Progenitor cell of endocrine pancreas (in vitro differentiated cells): ENCODE data around the gene SH3D19. TPM values are rescaled to one million over a fixed set of nuclear protein-coding genes. Genes with fewer than 3 reads are reported as not detected.

Experiments
- DNase-seq: peaks from one replicate; pipeline ENCODE4 v3.0.0; 2021; ENCODE audit warnings: low spot score; ENCODE audit not compliant: unreplicated experiment
- H3K27ac Mint-ChIP-seq: 2 replicates; pipeline ENCODE4 v1.8.0; 2021; ENCODE audit warnings: mild to moderate bottlenecking, moderate library complexity, mixed read lengths
- H3K27me3 Mint-ChIP-seq: 2 replicates; pipeline ENCODE4 v1.8.0; 2021; ENCODE audit warnings: mixed read lengths
- H3K36me3 Mint-ChIP-seq: 2 replicates; pipeline ENCODE4 v1.8.0; 2022; ENCODE audit warnings: mixed read lengths; ENCODE audit not compliant: insufficient read depth
- H3K4me1 Mint-ChIP-seq: 2 replicates; pipeline ENCODE4 v1.8.0; 2021; ENCODE audit warnings: low read depth, mixed read lengths
- H3K4me3 Mint-ChIP-seq: 2 replicates; pipeline ENCODE4 v1.8.0; 2021; ENCODE audit warnings: low read depth, mild to moderate bottlenecking, moderate library complexity, mixed read lengths
- H3K9me3 Mint-ChIP-seq: 2 replicates; pipeline ENCODE4 v1.8.0; 2021; ENCODE audit warnings: low read depth, mixed read lengths
- CTCF ChIP-seq: fragments of 200-600 bp; sonication (generic); IDR thresholded peaks from one replicate; pipeline ENCODE4 v1.5.0; 2021; ENCODE audit warnings: antibody characterized with exemption, mild to moderate bottlenecking; ENCODE audit not compliant: unreplicated experiment
- long read RNA-seq: library from polyadenylated mRNA; unstranded; transcript quantifications from one replicate; pipeline ENCODE4 v2.0.0, GENCODE V29; 2020
- total RNA-seq: library from RNA; stranded (reverse); gene quantifications from 2 replicates; pipeline ENCODE4 v1.2.1, GENCODE V29; 2021

The SH3D19 gene
- 35.5 and 38.4 TPM in 2 replicates for total RNA-seq
- long read RNA-seq, partial matches to known transcripts = 24 of 28 reads
- long read RNA-seq, other reads (novel, unspliced or antisense) = 4 of 28 reads

GRCh38 chr4:151325111-151325948 is at the start of gene SH3D19:
Gene SH3D19, minus strand, starts transcription at chr4:151325605. Its CDS starts 253 bp downstream, at chr4:151325352.
- peak within 1 kb of the TSS; percentile 94 for H3K4me3 Mint-ChIP-seq
- peak within 1 kb of the TSS; percentile 98 for H3K27ac Mint-ChIP-seq
- peak; percentile 7 for TF ChIP-seq CTCF
- H3K4me1 Mint-ChIP-seq = peaks cover 46% of the 10 kb centered on the region
- H3K27me3 Mint-ChIP-seq = no peaks in the 10 kb centered on the region
- no peaks in the 10 kb centered on the region for H3K9me3 Mint-ChIP-seq
- no peaks in the 10 kb centered on the region for H3K36me3 Mint-ChIP-seq
- DNase-seq = peak; percentile 48

- no peaks in the 10 kb centered on the region for H3K9me3 Mint-ChIP-seq
- peaks cover 6% of the 10 kb centered on the region for H3K27me3 Mint-ChIP-seq
- TF ChIP-seq CTCF = peak; percentile 97
- no peaks in the 10 kb centered on the region for H3K4me1 Mint-ChIP-seq
- H3K36me3 Mint-ChIP-seq = no peaks in the 10 kb centered on the region
- no peak overlapping the region for H3K27ac Mint-ChIP-seq
- no peak overlapping the region for H3K4me3 Mint-ChIP-seq
- peak; percentile 78 for DNase-seq
Measured at GRCh38 chr4:151362404-151363164, 37.2 kb upstream of the SH3D19 start.

GRCh38 chr4:151361966-151362365 is 36.6 kb upstream of the SH3D19 start:
- DNase-seq = no peak
- TF ChIP-seq CTCF = no peak
- Mint-ChIP-seq H3K27ac (no peak overlapping the region), H3K27me3 (peaks cover 6% of the 10 kb centered on the region), H3K4me1 (no peaks in the 10 kb centered on the region), H3K36me3 (no peaks in the 10 kb centered on the region), H3K9me3 (no peaks in the 10 kb centered on the region), H3K4me3 (no peak overlapping the region)

- DNase-seq = no peak
- no peak for TF ChIP-seq CTCF
- no peaks in the 10 kb centered on the region for H3K4me1 Mint-ChIP-seq
- no peak overlapping the region for H3K27ac Mint-ChIP-seq
- H3K4me3 Mint-ChIP-seq = no peak overlapping the region
- no peaks in the 10 kb centered on the region for H3K9me3 Mint-ChIP-seq
- no peaks in the 10 kb centered on the region for H3K36me3 Mint-ChIP-seq
- H3K27me3 Mint-ChIP-seq = peaks cover 6% of the 10 kb centered on the region
Measured at GRCh38 chr4:151361126-151361525, 35.7 kb upstream of the SH3D19 start.

GRCh38 chr4:151359576-151359975 is 34.2 kb upstream of the SH3D19 start:
- TF ChIP-seq CTCF = no peak

More at GRCh38 chr4:151359576-151359975, 34.2 kb upstream of the SH3D19 start:
- H3K27ac Mint-ChIP-seq = no peak overlapping the region
- no peaks in the 10 kb centered on the region for H3K9me3 Mint-ChIP-seq
- no peak overlapping the region for H3K4me3 Mint-ChIP-seq
- DNase-seq = no peak
- H3K27me3 Mint-ChIP-seq = peaks cover 6% of the 10 kb centered on the region
- H3K4me1 Mint-ChIP-seq = no peaks in the 10 kb centered on the region
- no peaks in the 10 kb centered on the region for H3K36me3 Mint-ChIP-seq
